ENCODE results near the gene BCL7A.
"Not testable (repeated sequence)": the region's sequence is repeated elsewhere in the genome, so short reads cannot be mapped to it uniquely, and the experiment has no call there.

Gene BCL7A

DNA sequence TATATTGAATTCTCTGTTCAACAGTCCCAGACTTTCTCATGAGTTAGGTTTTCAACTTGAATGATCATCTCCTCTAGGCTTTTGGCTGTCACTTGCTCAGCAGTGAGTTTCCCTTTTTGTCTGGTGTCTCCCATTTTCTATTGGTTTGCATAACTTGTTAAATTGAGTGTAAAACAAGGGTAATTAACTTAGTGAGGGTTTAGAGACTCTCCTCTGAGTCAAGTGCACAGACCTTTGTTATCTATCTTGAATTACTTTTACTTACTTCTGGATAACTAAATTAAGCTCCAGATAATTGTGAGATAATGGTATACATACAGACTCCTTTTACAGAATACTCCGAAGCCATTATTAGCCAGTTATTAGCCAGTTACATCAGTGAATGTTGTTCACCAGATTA is 78.9 kb downstream of the BCL7A start:
- TF ChIP-seq, protein P1, sequence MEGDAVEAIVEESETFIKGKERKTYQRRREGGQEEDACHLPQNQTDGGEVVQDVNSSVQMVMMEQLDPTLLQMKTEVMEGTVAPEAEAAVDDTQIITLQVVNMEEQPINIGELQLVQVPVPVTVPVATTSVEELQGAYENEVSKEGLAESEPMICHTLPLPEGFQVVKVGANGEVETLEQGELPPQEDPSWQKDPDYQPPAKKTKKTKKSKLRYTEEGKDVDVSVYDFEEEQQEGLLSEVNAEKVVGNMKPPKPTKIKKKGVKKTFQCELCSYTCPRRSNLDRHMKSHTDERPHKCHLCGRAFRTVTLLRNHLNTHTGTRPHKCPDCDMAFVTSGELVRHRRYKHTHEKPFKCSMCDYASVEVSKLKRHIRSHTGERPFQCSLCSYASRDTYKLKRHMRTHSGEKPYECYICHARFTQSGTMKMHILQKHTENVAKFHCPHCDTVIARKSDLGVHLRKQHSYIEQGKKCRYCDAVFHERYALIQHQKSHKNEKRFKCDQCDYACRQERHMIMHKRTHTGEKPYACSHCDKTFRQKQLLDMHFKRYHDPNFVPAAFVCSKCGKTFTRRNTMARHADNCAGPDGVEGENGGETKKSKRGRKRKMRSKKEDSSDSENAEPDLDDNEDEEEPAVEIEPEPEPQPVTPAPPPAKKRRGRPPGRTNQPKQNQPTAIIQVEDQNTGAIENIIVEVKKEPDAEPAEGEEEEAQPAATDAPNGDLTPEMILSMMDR (IDR thresholded peaks at IDR 0.05; ENCODE audit: control extremely low read depth, extremely low read depth, low read depth, missing control alignments) = no peak
- POLR2A ChIA-PET = no interaction called here
- CTCF ChIA-PET = interaction anchor here (0.7 to 1.6 kb wide), 2 partner anchors 23 to 53 kb away, joined by 3 to 4 read pairs; no protein-coding TSS in a partner anchor
- DNase-seq (ENCODE audit: extremely low spot score) = no peak

- POLR2A ChIA-PET = no interaction called here
- TF ChIP-seq, protein P1 (IDR thresholded peaks at IDR 0.05; ENCODE audit: control extremely low read depth, extremely low read depth, low read depth, missing control alignments) = no peak
- no peak for DNase-seq (ENCODE audit: extremely low spot score)
- CTCF ChIA-PET = interaction anchor here (1.3 to 2.4 kb wide), 2 partner anchors 12 to 48 kb away, joined by 3 to 6 read pairs; no protein-coding TSS in a partner anchor
These were observed 80.6 kb downstream of the BCL7A start for GRCh38 chr12:122102331-122102730.

DNA sequence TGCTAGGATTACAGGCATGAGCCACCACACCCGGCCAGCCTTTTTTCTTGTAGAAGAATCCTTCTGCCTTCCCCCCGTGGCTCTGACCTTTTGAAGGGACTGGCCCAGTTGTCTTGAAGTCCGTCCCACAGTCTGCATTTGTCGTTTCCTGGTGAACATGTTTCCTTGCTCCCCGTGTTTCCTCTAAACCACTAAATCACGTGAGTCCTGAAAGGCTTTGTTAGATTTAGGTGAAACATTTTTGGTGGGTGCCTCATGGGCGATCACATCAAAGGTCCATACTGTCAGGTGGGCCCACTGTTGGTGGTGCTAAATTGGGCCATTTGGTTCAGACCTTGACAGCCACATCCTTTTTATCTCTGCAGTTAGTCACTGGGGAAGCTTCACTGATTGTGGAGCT is 83.2 kb downstream of the BCL7A start:
- ChIA-PET CTCF (interaction anchor here (1.1 to 5.2 kb wide), 2 partner anchors 18 to 86 kb away, joined by 3 to 34 read pairs; no protein-coding TSS in a partner anchor), POLR2A (no interaction called here)
- TF ChIP-seq, protein P1 (IDR thresholded peaks at IDR 0.05; ENCODE audit: control extremely low read depth, extremely low read depth, low read depth, missing control alignments) = no peak
- DNase-seq (ENCODE audit: extremely low spot score) = no peak

- POLR2A ChIA-PET; DNase-seq (ENCODE audit: extremely low spot score): not testable (repeated sequence)
- CTCF ChIA-PET = interaction anchor here (1.1 to 5.2 kb wide), 3 partner anchors 18 to 85 kb away, joined by 3 to 34 read pairs (median 5); no protein-coding TSS in a partner anchor
These were observed 83.8 kb downstream of the BCL7A start for GRCh38 chr12:122105496-122105895.

GRCh38 chr12:122106843-122107242 is 85.2 kb downstream of the BCL7A start:
- TF ChIP-seq, protein P1 (IDR thresholded peaks at IDR 0.05; ENCODE audit: control extremely low read depth, extremely low read depth, low read depth, missing control alignments) = no peak
- DNase-seq (ENCODE audit: extremely low spot score) = no peak
- CTCF ChIA-PET = interaction anchor here (1.0 to 5.2 kb wide), 8 partner anchors 9 to 84 kb away, joined by 3 to 34 read pairs (median 4); no protein-coding TSS in a partner anchor
- POLR2A ChIA-PET = no interaction called here

DNA sequence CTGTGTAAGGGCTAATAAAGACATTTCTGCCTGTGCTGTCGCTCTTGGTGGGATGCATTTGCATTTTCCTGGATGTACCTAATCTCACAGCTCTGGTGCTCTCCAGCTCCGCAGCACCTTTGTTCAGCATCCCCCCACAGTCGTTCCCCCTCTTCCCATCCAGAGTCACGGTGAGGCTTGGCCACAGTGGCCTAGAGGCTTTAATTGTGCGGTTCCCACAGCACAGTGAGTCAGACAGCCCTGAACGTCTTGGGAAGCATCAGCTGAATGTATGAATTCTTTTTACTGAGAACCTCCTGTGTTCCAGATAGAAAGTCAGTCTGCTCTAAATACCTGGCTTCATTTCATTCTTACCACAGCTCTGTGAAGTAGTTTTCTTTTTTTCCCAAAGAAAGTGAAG is 85.6 kb downstream of the BCL7A start:
- TF ChIP-seq, protein P1 (IDR thresholded peaks at IDR 0.05; ENCODE audit: control extremely low read depth, extremely low read depth, low read depth, missing control alignments) = no peak
- ChIA-PET CTCF (interaction anchor here (1.0 to 5.2 kb wide), 8 partner anchors 9 to 84 kb away, joined by 3 to 34 read pairs (median 4); no protein-coding TSS in a partner anchor), POLR2A (no interaction called here)
- DNase-seq (ENCODE audit: extremely low spot score) = no peak

DNA sequence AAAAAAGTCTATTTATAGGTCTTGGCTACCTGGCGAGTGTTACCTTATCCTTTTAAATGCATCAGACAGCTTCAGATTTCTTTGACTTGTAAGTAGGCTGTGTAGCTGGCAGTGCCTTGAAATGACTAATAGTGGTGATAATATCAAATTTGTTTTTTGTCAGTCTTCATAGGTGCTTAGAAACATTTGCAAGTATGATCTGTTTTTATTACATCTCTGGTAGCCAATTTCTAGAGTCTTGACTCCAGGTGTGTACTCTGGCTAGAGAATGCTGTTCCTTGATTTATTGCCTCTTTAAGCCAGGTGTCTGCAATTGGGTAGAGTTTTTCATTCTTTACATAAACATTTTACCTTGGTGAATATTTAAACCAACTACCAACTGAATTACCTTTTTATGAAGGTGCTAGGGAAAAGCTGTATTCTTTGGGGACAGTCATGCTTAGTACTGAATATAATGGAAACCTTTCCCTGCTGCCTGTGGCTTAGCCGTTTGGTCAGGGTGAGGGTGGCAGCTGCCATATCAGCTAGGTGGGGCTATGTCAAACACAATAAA is 89.5 kb downstream of the BCL7A start:
- DNase-seq (ENCODE audit: extremely low spot score) = no peak
- TF ChIP-seq, protein P1 (IDR thresholded peaks at IDR 0.05; ENCODE audit: control extremely low read depth, extremely low read depth, low read depth, missing control alignments) = no peak
- ChIA-PET POLR2A (no interaction called here), CTCF (interaction anchor here (1.5 to 3.1 kb wide), 3 partner anchors 12 to 46 kb away, joined by 4 to 17 read pairs (median 4); no protein-coding TSS in a partner anchor)
